ENCODE data around the gene FLT1. TPM values are rescaled to one million over a fixed set of nuclear protein-coding genes. Genes with fewer than 3 reads are reported as not detected.

The FLT1 gene
- total and polyA plus RNA-seq, 7 donors, result 9.0 to 38.6 (median 15.6) TPM

GRCh38 chr13:28466151-28466550, 28.8 kb downstream of the FLT1 start:
- 84 to 94% (median 87%) methylated on average over 3 of the region's 3 CpGs for whole genome bisulfite sequencing, 3 donors
- no peaks in the 10 kb centered on the region for H3K4me1 ChIP-seq

GRCh38 chr13:28464861-28465460, 30.0 kb downstream of the FLT1 start:
- TF ChIP-seq CTCF (IDR thresholded peaks at IDR 0.05), result no peak
- no peaks in the 10 kb centered on the region for H3K4me1 ChIP-seq
- H3K36me3 ChIP-seq (ENCODE audit: insufficient read depth in 1 of 2, low read depth in 1 of 2), result peaks cover 0 to 8% of the 10 kb centered on the region in 2 donors
- 45 to 60% (median 50%) methylated on average over 6 of the region's 6 CpGs for WGBS, 3 donors
- H3K4me3 ChIP-seq, result no peak overlapping the region
- no peaks in the 10 kb centered on the region for H3K9me3 ChIP-seq
- ATAC-seq (no peak), DNase-seq (no peak)
- no peak overlapping the region for H3K27ac ChIP-seq
- intact Hi-C loops (cut with DNase I), result no loop called here
- H3K27me3 ChIP-seq (ENCODE audit: insufficient read depth in 3 of 3, low read length in 2 of 3), result peaks cover 0 to 2% (median 0%) of the 10 kb centered on the region in 3 donors

More at GRCh38 chr13:28466151-28466550, 28.8 kb downstream of the FLT1 start:
- TF ChIP-seq CTCF (IDR thresholded peaks at IDR 0.05), result no peak
- H3K36me3 ChIP-seq (ENCODE audit: insufficient read depth in 1 of 2, low read depth in 1 of 2), result peaks cover 0 to 8% of the 10 kb centered on the region in 2 donors
- H3K4me3 ChIP-seq, result no peak overlapping the region
- DNase-seq (no peak), ATAC-seq (no peak)
- intact Hi-C loops (cut with DNase I), result no loop called here
- no peak overlapping the region for H3K27ac ChIP-seq
- no peaks in the 10 kb centered on the region for H3K9me3 ChIP-seq
- peaks cover 0 to 2% (median 0%) of the 10 kb centered on the region in 3 donors for H3K27me3 ChIP-seq (ENCODE audit: insufficient read depth in 3 of 3, low read length in 2 of 3)

GRCh38 chr13:28463481-28463880, 31.4 kb downstream of the FLT1 start:
- H3K27ac ChIP-seq, result no peak overlapping the region
- no peak overlapping the region for H3K4me3 ChIP-seq
- 73 to 81% (median 80%) methylated on average over 3 of the region's 3 CpGs for WGBS, 3 donors
- DNase-seq (no peak), ATAC-seq (no peak)
- peaks cover 0 to 12% of the 10 kb centered on the region in 2 donors for H3K36me3 ChIP-seq (ENCODE audit: insufficient read depth in 1 of 2, low read depth in 1 of 2)
- no peaks in the 10 kb centered on the region for H3K4me1 ChIP-seq
- intact Hi-C loops (cut with DNase I), result no loop called here
- no peaks in the 10 kb centered on the region for H3K9me3 ChIP-seq
- no peak for TF ChIP-seq CTCF (IDR thresholded peaks at IDR 0.05)
- no peaks in the 10 kb centered on the region for H3K27me3 ChIP-seq (ENCODE audit: insufficient read depth in 3 of 3, low read length in 2 of 3)

- intact Hi-C loops (cut with DNase I), result no loop called here
- Histone ChIP-seq H3K36me3 (ENCODE audit: insufficient read depth in 1 of 2, low read depth in 1 of 2) (peaks cover 0 to 4% of the 10 kb centered on the region in 2 donors), H3K9me3 (no peaks in the 10 kb centered on the region), H3K27me3 (ENCODE audit: insufficient read depth in 3 of 3, low read length in 2 of 3) (no peaks in the 10 kb centered on the region), H3K4me3 (no peak overlapping the region), H3K27ac (no peak overlapping the region), H3K4me1 (no peaks in the 10 kb centered on the region)
- no peak for ATAC-seq
- whole genome bisulfite sequencing, 3 donors, result 78 to 81% (median 80%) methylated on average over 4 of the region's 4 CpGs
- no peak for TF ChIP-seq CTCF (IDR thresholded peaks at IDR 0.05)
- DNase-seq, result no peak
Observed at GRCh38 chr13:28459911-28460310, 35.0 kb downstream of the FLT1 start.

- intact Hi-C loops (cut with DNase I), result no loop called here
- Histone ChIP-seq H3K4me3 (no peak overlapping the region), H3K27me3 (ENCODE audit: insufficient read depth in 3 of 3, low read length in 2 of 3) (peaks cover 0 to 3% (median 0%) of the 10 kb centered on the region in 3 donors), H3K36me3 (ENCODE audit: insufficient read depth in 1 of 2, low read depth in 1 of 2) (peaks cover 0 to 4% of the 10 kb centered on the region in 2 donors), H3K4me1 (no peaks in the 10 kb centered on the region), H3K27ac (no peak overlapping the region), H3K9me3 (no peaks in the 10 kb centered on the region)
- 64 to 67% (median 67%) methylated on average over 2 of the region's 2 CpGs for WGBS, 3 donors
- no peak for TF ChIP-seq CTCF (IDR thresholded peaks at IDR 0.05)
- DNase-seq (no peak), ATAC-seq (no peak)
Observed at GRCh38 chr13:28458608-28459007, 36.3 kb downstream of the FLT1 start.

All from psoas muscle (tissue), 8 donors.